DMS53 (cell line): ENCODE data around the gene FIBCD1.
A peak's percentile ranks its signal among the peaks of the same experiment; 100 is the strongest.

ENCODE experiments used
- DNase-seq: peaks from one replicate; lab custom pipeline; 2025; lab: John Stamatoyannopoulos, UW

The FIBCD1 gene

DNA sequence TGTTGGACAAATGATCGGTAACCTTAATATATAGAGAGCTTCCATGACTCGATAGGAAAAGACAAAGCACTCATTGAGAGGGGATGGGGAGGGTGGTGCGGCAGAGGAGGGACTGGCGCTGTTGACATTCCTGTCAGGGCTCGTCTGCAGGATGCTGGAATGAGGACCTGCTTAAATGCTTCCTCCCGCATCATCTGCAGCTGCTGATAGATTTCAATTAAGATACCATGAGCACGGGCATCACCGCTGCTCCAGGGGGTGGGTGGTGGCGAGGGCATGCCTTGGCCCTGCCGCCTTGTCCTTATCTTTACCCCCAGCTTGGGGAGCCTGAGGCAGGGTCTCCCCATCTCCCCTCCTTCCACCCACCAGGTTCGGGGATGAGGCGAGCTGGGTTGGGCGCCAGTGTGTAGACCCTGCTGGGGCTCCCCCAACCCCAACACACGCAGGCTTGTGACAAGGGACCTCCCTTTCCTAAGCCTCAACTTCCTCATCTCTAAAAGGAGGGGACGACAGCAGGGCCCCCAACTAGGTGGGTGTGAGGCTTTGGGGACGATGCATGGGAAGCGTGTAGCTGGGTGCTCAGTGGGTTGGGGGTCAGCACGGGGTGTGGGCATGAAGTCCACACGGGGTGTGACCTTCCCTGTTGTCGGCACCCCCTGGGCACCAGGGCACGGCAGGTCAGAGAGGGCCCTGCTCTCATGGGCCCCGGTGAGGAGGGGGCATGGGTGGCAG, 30.7 kb downstream of the FIBCD1 start:
- DNase-seq: no peak

DNA sequence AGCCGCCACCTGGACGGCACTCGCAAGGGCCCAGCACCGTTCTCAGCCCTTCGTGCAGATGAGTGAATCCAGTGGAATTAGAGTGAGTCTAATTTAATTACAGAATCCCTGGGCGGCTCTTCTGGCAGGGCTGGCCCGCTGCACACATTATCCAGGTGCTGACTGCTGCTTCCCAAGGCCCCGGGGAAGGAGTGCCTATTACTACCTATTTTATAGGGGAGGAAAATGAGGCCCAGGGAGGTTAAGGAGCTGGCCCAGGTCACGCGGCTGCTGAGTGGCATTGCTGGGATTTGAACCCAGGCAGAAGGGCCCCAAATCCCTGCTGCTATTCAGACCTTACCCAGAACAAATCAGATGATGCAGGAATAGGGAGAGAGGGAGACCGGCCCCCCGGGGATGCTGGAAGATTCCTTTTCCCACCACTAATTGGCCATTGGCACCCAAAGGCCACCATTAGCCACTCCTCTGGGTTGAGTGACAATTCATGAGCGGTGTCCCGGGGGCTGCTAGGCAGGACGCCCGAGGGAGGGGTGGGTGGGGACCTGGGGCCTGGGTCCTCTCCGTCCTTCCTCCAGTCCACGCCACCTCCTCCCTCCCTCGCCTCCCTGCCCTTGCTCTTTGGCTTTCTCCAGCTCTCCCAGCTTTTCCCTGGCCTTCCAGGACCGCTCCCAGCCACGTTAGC, 32.2 kb downstream of the FIBCD1 start:
- DNase-seq: no peak

DNA sequence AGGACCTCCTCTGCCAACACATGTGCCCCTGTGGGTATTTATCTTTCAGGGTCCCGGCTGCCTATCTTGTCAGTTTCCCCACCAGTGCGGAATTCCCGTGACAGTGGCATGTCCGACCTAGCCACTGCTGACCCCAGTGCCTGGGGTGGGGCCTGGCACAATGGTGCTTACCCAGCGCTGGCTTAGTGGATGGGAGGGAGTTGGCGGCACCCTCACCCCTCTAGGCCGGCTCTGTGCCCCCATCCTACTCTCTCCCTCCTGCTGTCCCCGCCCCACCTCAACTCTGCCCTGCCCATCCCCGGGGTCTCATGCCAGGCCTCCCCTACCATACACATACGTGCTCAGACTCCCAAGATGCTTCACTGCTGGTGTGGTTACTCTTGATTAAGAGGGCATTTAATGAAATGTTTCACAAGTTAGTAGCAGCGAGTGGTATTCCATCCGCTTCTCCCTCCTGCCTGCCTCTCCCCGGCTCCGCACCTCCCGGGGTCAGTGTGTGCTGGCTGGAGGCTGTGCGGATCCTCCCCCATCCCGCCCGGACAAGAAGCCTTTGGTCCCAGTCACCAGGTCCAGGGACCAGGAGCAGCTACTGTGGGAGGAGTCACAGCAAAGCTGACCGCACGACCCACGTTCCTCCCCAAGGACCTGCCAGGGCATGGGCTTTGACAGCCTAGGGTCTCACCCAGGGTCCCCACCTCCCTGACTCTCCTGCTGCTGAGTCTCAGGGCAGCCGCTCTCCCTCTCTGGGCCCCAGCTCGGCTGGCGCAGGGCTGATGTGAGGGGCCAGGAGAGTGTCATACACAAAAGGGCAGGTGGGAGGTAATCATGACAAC, 32.9 kb downstream of the FIBCD1 start:
- DNase-seq: no peak

GRCh38 chr9:130905125-130905901, 33.7 kb downstream of the FIBCD1 start:
- no peak for DNase-seq

- DNase-seq: no peak
Observed at GRCh38 chr9:130904070-130905044, 34.7 kb downstream of the FIBCD1 start.

DNA sequence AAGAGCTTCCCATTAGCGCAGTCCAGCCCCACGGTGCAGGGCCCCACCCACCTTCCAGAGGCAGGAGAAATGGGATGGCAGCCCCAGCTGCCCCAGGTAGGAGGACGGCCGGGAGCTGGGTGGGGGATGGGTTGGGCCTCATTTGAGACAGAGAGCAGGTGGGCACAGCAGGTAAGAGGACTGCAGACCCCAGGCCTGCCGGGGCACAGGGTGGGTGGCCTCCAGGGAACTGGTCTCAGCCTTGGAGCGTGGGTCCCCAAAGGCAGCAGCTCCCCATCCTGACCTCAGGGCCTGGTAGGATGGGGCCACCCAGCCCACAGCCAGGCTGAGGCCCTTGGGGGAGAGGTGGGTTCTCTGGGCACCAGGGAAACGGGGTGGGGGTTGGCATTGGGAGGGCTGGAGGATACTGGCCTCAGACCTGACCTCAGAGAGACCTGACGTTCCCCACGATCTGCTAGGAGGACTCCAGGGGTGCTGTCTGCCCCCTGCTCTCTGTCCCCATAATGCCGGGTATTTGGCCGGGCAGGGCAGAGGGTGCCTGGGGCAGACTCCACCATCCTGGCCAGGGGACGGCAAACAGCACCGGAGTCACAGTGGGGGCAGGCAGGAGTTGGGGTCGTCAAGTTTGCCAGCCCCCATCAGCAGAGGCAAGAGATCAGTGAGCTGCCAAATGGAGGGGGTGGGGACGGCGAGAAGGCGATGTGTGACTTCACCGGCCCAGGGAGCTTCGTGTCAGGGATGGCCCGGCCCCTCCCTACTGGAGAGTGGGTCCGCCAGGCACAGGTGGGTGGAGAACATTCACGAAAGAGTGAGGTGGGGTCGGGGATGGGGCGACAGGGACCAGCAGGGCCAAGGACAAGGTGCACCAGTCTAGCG, 35.6 kb downstream of the FIBCD1 start:
- no peak for DNase-seq

DNA sequence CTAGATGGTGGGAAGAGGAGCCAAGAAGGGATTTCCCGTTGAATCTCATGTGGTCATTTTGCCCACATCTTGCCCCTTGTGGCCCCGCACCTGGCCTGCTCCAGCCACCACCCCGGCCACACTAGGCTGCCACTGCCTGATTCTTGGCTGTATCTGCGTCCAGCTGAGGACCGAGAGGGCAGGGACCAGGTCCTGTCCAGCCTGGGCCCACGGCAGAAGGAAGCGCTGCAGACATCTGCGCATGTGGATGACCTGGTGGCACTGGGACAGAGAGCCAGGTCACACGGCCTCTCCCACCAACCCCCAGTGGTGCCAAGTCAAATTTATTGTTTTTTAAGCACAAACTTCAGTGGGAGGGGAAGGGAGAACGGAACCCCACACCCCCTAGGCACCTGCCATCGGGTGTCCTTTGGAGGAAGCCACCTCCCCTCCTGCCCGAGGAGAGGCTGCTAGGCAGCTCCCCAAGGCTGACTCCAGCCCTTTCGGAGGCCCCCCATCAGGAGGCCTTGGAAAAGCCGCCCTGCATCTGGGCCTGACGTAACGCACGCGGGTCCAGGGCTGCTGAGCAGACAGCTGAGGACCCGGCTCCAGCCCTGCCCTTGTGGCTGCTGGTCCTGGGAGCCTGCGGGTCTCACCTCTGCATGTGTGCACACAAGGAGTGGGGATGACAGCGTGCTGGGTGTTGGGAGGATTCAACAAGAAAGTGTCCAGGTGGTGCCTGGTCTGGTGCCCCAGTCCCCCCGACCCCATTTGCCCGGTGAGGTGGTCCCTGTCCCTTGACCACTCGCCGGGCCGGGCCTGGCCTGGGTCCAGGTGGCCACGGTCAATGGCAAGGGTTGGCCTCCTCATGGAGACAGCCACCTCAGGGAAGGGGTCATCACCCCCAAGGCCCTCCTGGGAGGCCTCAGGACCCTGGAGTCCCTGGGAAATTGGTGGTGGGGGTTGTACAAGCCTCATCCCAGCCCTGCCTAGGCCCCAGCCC, 36.6 kb downstream of the FIBCD1 start:
- no peak for DNase-seq

DNA sequence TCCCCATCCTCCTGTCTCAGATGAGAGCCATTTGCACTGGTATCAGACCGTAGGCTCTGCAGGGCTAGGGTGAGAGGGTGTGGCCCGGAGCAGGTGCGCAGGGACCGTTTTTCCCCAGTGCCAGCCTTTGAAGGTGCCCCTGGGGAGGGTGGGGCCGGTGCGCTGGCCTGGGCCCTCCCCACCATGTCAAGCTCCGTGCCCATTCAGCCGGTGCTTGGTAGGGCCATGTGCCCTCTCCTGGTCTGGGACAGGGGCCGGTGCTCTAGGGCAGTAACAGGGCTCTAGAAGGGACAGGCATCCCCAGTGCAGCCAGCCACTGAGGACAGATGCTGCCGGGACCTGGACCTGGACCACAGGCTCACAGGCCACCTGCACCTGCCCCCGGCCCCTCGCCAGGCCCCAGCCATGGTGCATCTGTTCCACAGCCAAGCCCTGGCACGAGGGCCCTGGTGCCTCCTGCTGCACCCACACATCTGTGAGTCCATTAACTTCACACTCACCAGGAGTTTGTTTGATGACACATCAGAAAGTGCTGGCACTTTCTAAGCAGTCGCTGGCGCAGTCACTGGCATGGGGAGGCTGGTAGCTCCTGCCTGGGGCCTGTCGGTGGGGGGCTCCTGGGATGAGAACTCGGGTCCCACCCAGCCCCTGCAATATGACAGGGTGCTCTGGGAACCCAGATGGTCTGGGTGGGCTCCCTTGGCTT, 37.4 kb downstream of the FIBCD1 start:
- no peak for DNase-seq

- no peak for DNase-seq
Observed at GRCh38 chr9:130900701-130901497, 38.1 kb downstream of the FIBCD1 start.

GRCh38 chr9:130899051-130899748, 39.8 kb downstream of the FIBCD1 start:
- DNase-seq: no peak

DNA sequence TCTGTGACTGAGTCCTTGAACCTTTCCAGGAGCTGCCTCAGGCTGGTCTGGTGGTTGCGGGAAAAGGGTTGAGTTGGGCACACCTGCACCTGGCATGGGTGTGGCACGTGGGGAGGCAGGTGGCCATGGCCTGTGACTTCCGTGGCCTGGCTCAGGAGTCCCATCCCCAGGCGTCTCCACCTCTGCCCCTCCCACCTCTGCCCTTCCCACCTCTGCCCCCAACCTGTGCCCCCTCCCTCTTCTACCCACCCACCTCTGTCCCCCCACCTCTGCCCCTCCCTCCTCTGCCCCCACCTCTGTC, 40.5 kb downstream of the FIBCD1 start:
- DNase-seq: peak; percentile 69

DNA sequence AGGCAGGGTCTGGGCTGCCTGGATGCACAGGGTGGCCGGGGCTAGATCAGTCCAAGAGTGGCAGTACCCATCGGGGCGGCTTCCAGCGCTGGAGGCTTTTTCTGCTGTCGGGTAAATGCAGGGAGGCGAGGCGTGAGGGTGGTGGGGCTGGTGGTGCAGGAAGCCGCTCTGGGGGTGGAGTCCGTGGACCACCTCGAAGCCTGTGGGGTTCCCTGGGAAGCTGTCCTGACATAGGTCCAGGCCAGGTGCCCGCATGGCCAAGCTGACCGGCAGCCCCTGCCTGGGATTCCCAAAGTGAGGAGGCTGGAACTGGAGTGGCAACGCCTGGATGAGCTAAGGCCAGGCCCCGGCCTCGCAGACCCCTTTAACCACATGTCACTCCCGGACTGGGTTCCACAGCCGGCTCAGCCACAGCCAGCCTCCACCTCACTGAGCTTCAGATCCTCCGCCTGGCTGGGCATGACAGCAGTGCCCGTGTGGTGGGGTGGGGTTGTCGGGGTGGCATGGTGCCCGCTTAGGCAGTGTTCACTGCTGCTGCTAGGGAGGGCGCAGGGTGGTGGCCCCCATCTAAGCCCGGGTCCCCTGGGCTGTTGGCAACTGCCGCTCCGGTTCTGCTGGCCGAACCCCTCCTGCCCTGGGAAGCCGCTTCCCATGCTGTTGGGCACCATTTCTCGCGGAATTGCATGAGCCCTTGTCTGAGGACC, 41.0 kb downstream of the FIBCD1 start:
- DNase-seq: no peak

- DNase-seq: no peak
Observed at GRCh38 chr9:130897105-130897751, 41.8 kb downstream of the FIBCD1 start.

- DNase-seq: peak; percentile 78
Observed at GRCh38 chr9:130896233-130897014, 42.6 kb downstream of the FIBCD1 start, which contains the start of gene QRFP. TSS of gene QRFP (minus strand) at chr9:130896812. CDS start at chr9:130893838, 2,974 bp downstream.
